Ovary (tissue), 9 donors: ENCODE results near the gene SLC26A4. TPM values are rescaled to one million over a fixed set of nuclear protein-coding genes. Genes with fewer than 3 reads are reported as not detected.

Source experiments
- DNase-seq, 5 donors: peaks; one replicate each; pipeline ENCODE4 v3.0.0-alpha.2; 2019 to 2020
- H3K27ac ChIP-seq, 2 donors: fragments of 200-600 bp; one replicate each; pipeline versions ENCODE4 v1.5.1 to v1.8.0; 2019 to 2022
- H3K27me3 ChIP-seq: fragments of 200-600 bp; one replicate; pipeline ENCODE4 v1.8.0; 2022
- H3K36me3 ChIP-seq: fragments of 200-600 bp; sonication (generic); one replicate; pipeline ENCODE4 v1.5.1; 2019
- H3K4me1 ChIP-seq: one replicate; pipeline ENCODE4 v1.8.1; 2013; ENCODE audit warnings: mild to moderate bottlenecking, moderate library complexity; ENCODE audit not compliant: insufficient read depth
- H3K4me3 ChIP-seq: fragments of 200-600 bp; sonication (generic); one replicate; pipeline ENCODE4 v1.5.1; 2017
- H3K9me3 ChIP-seq, 2 donors: fragments of 200-600 bp in 1 of 2; sonication (generic) in 1 of 2; one replicate each; pipeline versions ENCODE4 v1.5.1 to v1.8.1; 2013 to 2019; ENCODE audit warnings: mild to moderate bottlenecking in 1 of 2, moderate library complexity in 1 of 2
- CTCF ChIP-seq, 3 donors: fragments of 450-650 bp in 2 of 3; fragments of 200-600 bp in 1 of 3; IDR thresholded peaks; one replicate each; pipeline versions ENCODE4 v1.5.1 to v1.8.0; 2016 to 2022; ENCODE audit warnings: antibody characterized with exemption in 3 of 3, mild to moderate bottlenecking in 1 of 3
- EP300 ChIP-seq: sonication (generic); formaldehyde crosslinking; IDR thresholded peaks from one replicate; pipeline ENCODE4 v1.6.1; 2017; ENCODE audit warnings: antibody characterized with exemption
- POLR2A ChIP-seq: fragments of 450-650 bp; IDR thresholded peaks from one replicate; pipeline ENCODE4 v1.6.1; 2017; ENCODE audit warnings: antibody characterized with exemption, mild to moderate bottlenecking, moderate library complexity
- WGBS, 3 donors: extraction: QIAGEN DNeasy Blood & Tissue Kit in 1 of 3; methylation state at CpG; one replicate each; pipeline versions ENCODE4 v1.1.5 to v1.1.7; 2013 to 2017; 5-methylcytosine and 5-hydroxymethylcytosine counted together
- intact Hi-C, 4 donors: fragments of 100-400 bp; cut with DNase I; formaldehyde crosslinking; loops; one replicate each; pipeline versions ENCODE4 v1.11.0 to v1.15.1; 2022 to 2023
- polyA plus RNA-seq, 2 donors: library from polyadenylated mRNA; stranded (reverse); fragments of 200-250 nt in 1 of 2; fragments of 350-450 nt in 1 of 2; fragmentation: Illumina TruSeq in 1 of 2; extraction: RNeasy Lipid Tissue Mini Kit (QIAGEN cat#74804) in 1 of 2; gene quantifications; one replicate each; pipeline ENCODE4 v1.2.3, GENCODE V29; 2013 to 2014
- total RNA-seq, 7 donors: library from RNA; depleted of rRNA in 2 of 7; stranded (reverse); fragments of >200 nt in 2 of 7; fragmentation: NEBNext Ultra II Directional in 3 of 7; extraction: Animal tissue kit (Norgen Biotek cat#: 25700) in 3 of 7; gene quantifications; one replicate each; pipeline versions ENCODE4 v1.1.0 to v1.2.4, GENCODE V29; 2016 to 2023
- donor health status: DM: no; HTN: no; CAD: no; lungs with moderate emphysema.
- donor health status: DM: no; HTN: no; CAD: no.
- donor health status: Bipolar disorder and iron deficiency.
- donor health status: DM: yes; HTN: yes; CAD: no.
- donor health status: DM: no; HTN: no; CAD: no.
- donor health status: DM: yes; HTN: yes; CAD: no.

SLC26A4 gene
- total and polyA plus RNA-seq, 9 donors: 0.11 to 1.3 (median 0.62) TPM

GRCh38 chr7:107703219-107703618, 42.6 kb downstream of the SLC26A4 start:
- no peak for DNase-seq
- intact Hi-C loops: no loop called here
- TF ChIP-seq POLR2A: no peak
- no peak for TF ChIP-seq CTCF (IDR thresholded peaks at IDR 0.05)
- no peak for TF ChIP-seq EP300
- no peak overlapping the region for H3K4me3 ChIP-seq
- H3K36me3 ChIP-seq: no peaks in the 10 kb centered on the region
- no peak overlapping the region for H3K27ac ChIP-seq
- peaks cover under 1% of the 10 kb centered on the region for H3K4me1 ChIP-seq
- no peaks in the 10 kb centered on the region for H3K9me3 ChIP-seq
- H3K27me3 ChIP-seq: no peaks in the 10 kb centered on the region

GRCh38 chr7:107703872-107704271, 43.2 kb downstream of the SLC26A4 start:
- Histone ChIP-seq H3K9me3 (no peaks in the 10 kb centered on the region), H3K4me1 (no peaks in the 10 kb centered on the region), H3K36me3 (no peaks in the 10 kb centered on the region), H3K27ac (no peak overlapping the region), H3K27me3 (no peaks in the 10 kb centered on the region), H3K4me3 (no peak overlapping the region)
- DNase-seq: no peak
- intact Hi-C loops: no loop called here
- WGBS, 3 donors: 68 to 90% (median 72%) methylated on average over 3 of the region's 3 CpGs
- no peak for TF ChIP-seq POLR2A
- TF ChIP-seq EP300: no peak
- TF ChIP-seq CTCF (IDR thresholded peaks at IDR 0.05): no peak

DNA sequence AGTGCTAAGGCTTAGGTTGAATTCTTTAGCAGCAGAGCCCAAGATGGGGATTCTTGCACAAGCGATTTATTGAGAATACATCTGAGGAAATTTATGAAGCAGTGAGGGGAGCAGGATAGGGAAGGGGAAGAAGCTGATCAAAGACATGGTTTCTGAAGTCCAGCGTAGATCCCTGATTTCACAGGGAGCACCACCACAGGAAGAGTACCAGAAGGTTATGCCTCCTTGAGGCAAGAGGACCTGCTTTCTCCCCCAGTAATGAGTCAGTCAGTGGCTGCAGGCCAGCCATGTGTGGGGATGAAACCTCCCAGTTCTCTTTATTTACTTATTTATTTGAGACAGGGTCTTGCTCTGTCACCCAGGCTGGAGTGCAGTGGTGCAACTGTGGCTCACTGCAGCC, 48.3 kb downstream of the SLC26A4 start:
- no peaks in the 10 kb centered on the region for H3K4me1 ChIP-seq
- DNase-seq: no peak
- no peak for TF ChIP-seq CTCF (IDR thresholded peaks at IDR 0.05)
- TF ChIP-seq EP300: no peak
- no peak for TF ChIP-seq POLR2A
- H3K27me3 ChIP-seq: no peaks in the 10 kb centered on the region
- intact Hi-C loops: no loop called here
- H3K9me3 ChIP-seq: no peaks in the 10 kb centered on the region
- WGBS, 3 donors: 97 to 99% (median 97%) methylated on average over 2 of the region's 2 CpGs
- H3K4me3 ChIP-seq: no peak overlapping the region
- H3K36me3 ChIP-seq: no peaks in the 10 kb centered on the region
- H3K27ac ChIP-seq: no peak overlapping the region

- TF ChIP-seq POLR2A (no peak), CTCF (IDR thresholded peaks at IDR 0.05) (no peak), EP300 (no peak)
- Histone ChIP-seq H3K27me3 (no peaks in the 10 kb centered on the region), H3K9me3 (no peaks in the 10 kb centered on the region), H3K27ac (no peak overlapping the region), H3K36me3 (no peaks in the 10 kb centered on the region), H3K4me3 (no peak overlapping the region), H3K4me1 (no peaks in the 10 kb centered on the region)
- no peak for DNase-seq
- intact Hi-C loops: no loop called here
- 80 to 89% (median 88%) methylated on average over 1 of the region's 1 CpG for whole genome bisulfite sequencing, 3 donors
Observed at GRCh38 chr7:107711301-107711700, 50.7 kb downstream of the SLC26A4 start.

GRCh38 chr7:107712025-107712424, 51.4 kb downstream of the SLC26A4 start:
- Histone ChIP-seq H3K9me3 (no peaks in the 10 kb centered on the region), H3K27ac (no peak overlapping the region)

More at GRCh38 chr7:107712025-107712424, 51.4 kb downstream of the SLC26A4 start:
- TF ChIP-seq EP300 (no peak), POLR2A (no peak), CTCF (IDR thresholded peaks at IDR 0.05) (no peak)
- 86 to 95% (median 90%) methylated on average over 1 of the region's 1 CpG for WGBS, 3 donors
- Histone ChIP-seq H3K36me3 (no peaks in the 10 kb centered on the region), H3K27me3 (no peaks in the 10 kb centered on the region), H3K4me1 (no peaks in the 10 kb centered on the region), H3K4me3 (no peak overlapping the region)
- intact Hi-C loops: no loop called here
- DNase-seq: no peak
